ENCODE measurements around the gene LRIG2. TPM values are rescaled to one million over a fixed set of nuclear protein-coding genes. Genes with fewer than 3 reads are reported as not detected.
"Not testable (repeated sequence)": the region's sequence is repeated elsewhere in the genome, so short reads cannot be mapped to it uniquely, and the experiment has no call there.

The LRIG2 gene
- 6.8 and 8.9 TPM in 2 replicates for total RNA-seq

GRCh38 chr1:113072757-113073478, at the start of gene LRIG2:
LRIG2 (plus strand) TSS chr1:113073198; CDS start chr1:113073407, 209 bp downstream.
- peak; percentile 90 to 99 for DNase-seq (ENCODE audit: low read depth in 2 of 2)

- not testable (repeated sequence) for DNase-seq (ENCODE audit: low read depth in 2 of 2)
These were observed 49.7 kb upstream of the LRIG2 start for GRCh38 chr1:113023316-113023715.

GRCh38 chr1:113027007-113027406, 46.0 kb upstream of the LRIG2 start:
- no peak for DNase-seq (ENCODE audit: low read depth in 2 of 2)

GRCh38 chr1:113027449-113027848, 45.5 kb upstream of the LRIG2 start:
- DNase-seq (ENCODE audit: low read depth in 2 of 2), result no peak

GRCh38 chr1:113029822-113030221, 43.2 kb upstream of the LRIG2 start:
- no peak for DNase-seq (ENCODE audit: low read depth in 2 of 2)

- DNase-seq (ENCODE audit: low read depth in 2 of 2), result peak; percentile 64 to 75
These were observed 41.6 kb upstream of the LRIG2 start for GRCh38 chr1:113031171-113031933.

GRCh38 chr1:113035086-113035485, 37.9 kb upstream of the LRIG2 start:
- no peak for DNase-seq (ENCODE audit: low read depth in 2 of 2)

- no peak for DNase-seq (ENCODE audit: low read depth in 2 of 2)
These were observed 36.2 kb upstream of the LRIG2 start for GRCh38 chr1:113036639-113037321.

GRCh38 chr1:113040041-113040440, 33.0 kb upstream of the LRIG2 start:
- DNase-seq (ENCODE audit: low read depth in 2 of 2), result no peak

GRCh38 chr1:113040718-113041412, 32.1 kb upstream of the LRIG2 start:
- no peak for DNase-seq (ENCODE audit: low read depth in 2 of 2)

GRCh38 chr1:113041569-113042284, 31.3 kb upstream of the LRIG2 start:
- DNase-seq (ENCODE audit: low read depth in 2 of 2), result peak in 1 of 2 donors; percentile 16

GRCh38 chr1:113042285-113043143, 30.5 kb upstream of the LRIG2 start:
- peak; percentile 82 to 91 for DNase-seq (ENCODE audit: low read depth in 2 of 2)

- not testable (repeated sequence) for DNase-seq (ENCODE audit: low read depth in 2 of 2)
These were observed 29.9 kb upstream of the LRIG2 start for GRCh38 chr1:113043144-113043488.

- no peak for DNase-seq (ENCODE audit: low read depth in 2 of 2)
These were observed 26.4 kb upstream of the LRIG2 start for GRCh38 chr1:113046569-113046968.

- DNase-seq (ENCODE audit: low read depth in 2 of 2), result no peak
These were observed 24.9 kb upstream of the LRIG2 start for GRCh38 chr1:113048064-113048463.

- no peak for DNase-seq (ENCODE audit: low read depth in 2 of 2)
These were observed 19.5 kb upstream of the LRIG2 start for GRCh38 chr1:113053344-113054126.

GRCh38 chr1:113055570-113055969, 17.4 kb upstream of the LRIG2 start:
- no peak for DNase-seq (ENCODE audit: low read depth in 2 of 2)

- peak; percentile 51 to 64 for DNase-seq (ENCODE audit: low read depth in 2 of 2)
These were observed 16.0 kb upstream of the LRIG2 start for GRCh38 chr1:113057006-113057405.

All from lung microvascular endothelial cell (primary cell).